ENCODE results near the gene ZBTB20.

ZBTB20 gene

DNA sequence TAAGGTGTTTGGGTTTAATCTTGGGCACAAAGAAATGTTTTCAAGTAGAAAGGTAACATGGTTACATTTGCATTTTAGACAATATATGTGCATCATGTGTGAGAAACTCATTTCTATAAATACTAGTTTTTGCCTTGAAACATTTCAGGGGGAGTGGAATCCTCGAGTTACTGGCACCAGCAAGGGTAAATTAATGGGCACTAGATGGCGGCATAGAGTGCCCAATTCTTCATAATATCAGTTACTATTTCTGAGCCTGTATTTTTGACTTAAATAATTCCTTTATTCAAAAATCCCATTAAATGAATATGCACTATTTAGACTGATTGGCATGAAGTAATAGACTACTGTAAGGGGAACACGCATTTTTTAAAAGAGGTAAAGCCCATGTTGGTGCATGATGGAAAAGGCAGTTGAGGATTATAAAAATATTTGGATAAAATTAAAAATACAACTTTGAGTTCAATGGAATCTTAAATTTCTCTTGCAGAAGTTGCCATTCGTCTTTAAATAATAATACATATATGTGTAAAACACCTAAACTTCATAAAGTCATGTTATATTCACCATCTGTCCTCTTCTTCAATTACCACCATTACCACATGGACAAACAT is 106.3 kb downstream of the ZBTB20 start:
- Mint-ChIP-seq H3K4me1 (ENCODE audit: low read depth) (no peaks in the 10 kb centered on the region), H3K4me3 (no peak overlapping the region), H3K27ac (no peak overlapping the region), H3K9me3 (no peaks in the 10 kb centered on the region), H3K27me3 (ENCODE audit: low read depth) (no peaks in the 10 kb centered on the region), H3K36me3 (ENCODE audit: low read depth) (no peaks in the 10 kb centered on the region)

DNA sequence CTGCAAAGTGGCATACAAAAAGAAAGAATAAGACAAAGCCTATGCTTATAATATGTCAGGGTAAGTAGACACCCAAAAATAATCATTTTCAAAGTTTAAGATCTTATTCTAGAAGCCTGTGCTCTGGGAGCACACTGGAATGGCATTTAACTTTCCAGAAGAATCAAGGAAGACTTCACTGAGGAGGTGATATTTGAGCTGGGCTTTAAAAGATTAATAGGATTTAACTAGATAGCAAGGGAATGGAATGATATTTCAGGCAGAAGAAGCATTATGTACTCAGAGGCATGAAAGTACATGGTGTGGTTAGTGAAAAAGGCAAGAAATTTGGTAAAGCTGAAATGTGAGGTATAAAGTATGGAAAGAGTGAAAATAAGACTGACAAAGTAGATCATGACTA is 106.8 kb downstream of the ZBTB20 start:
- Mint-ChIP-seq H3K4me3 (no peak overlapping the region), H3K4me1 (ENCODE audit: low read depth) (no peaks in the 10 kb centered on the region), H3K36me3 (ENCODE audit: low read depth) (no peaks in the 10 kb centered on the region), H3K27ac (no peak overlapping the region), H3K27me3 (ENCODE audit: low read depth) (no peaks in the 10 kb centered on the region), H3K9me3 (no peaks in the 10 kb centered on the region)

DNA sequence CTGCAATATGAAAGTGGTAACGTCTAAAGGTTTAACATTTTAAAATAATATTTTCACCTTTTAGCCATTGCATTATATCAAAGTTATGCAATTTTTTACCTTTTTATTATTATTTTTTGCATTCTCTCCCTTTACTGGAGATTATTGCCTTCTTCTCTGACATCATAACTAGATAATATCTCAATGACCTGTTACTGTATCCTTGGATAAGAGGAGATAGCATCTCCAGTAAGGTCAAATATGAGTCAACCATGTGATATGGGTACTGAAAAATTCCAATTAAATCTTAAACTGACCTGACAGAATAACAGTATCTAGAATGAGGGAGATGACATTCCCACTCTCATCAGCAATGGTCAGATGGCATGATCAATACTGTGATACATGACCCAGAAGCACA is 108.3 kb downstream of the ZBTB20 start:
- no peak overlapping the region for H3K27ac Mint-ChIP-seq
- no peaks in the 10 kb centered on the region for H3K27me3 Mint-ChIP-seq (ENCODE audit: low read depth)
- H3K4me3 Mint-ChIP-seq, result no peak overlapping the region
- no peaks in the 10 kb centered on the region for H3K36me3 Mint-ChIP-seq (ENCODE audit: low read depth)
- H3K9me3 Mint-ChIP-seq, result peaks cover 3% of the 10 kb centered on the region
- no peaks in the 10 kb centered on the region for H3K4me1 Mint-ChIP-seq (ENCODE audit: low read depth)

DNA sequence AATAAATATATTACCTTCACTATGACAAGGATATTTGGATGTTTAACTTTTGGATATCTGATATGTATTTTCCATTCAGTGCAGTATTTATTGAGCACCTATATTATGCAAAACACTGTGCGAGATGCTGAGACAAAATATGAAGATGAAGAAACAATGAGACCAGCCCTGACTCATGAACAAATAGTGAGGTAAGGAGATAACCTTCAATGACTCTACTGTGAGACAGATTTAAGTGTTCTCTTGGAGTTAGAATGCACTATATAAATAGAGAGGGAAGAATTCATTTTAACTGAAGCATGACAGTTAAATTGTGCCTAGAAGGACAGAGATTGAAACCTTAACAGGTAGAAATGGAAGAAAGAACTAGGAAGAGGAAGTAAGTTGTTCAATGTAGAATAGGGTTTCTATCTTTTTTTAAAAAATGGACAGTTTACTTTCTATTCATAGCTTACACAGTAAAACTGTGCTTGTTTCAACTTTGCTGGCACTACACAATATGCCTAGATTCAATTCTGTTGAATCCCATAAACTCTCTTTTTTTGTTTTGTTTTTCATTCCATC is 124.2 kb downstream of the ZBTB20 start:
- H3K4me3 Mint-ChIP-seq, result no peak overlapping the region
- no peak overlapping the region for H3K27ac Mint-ChIP-seq
- H3K27me3 Mint-ChIP-seq (ENCODE audit: low read depth), result no peaks in the 10 kb centered on the region

DNA sequence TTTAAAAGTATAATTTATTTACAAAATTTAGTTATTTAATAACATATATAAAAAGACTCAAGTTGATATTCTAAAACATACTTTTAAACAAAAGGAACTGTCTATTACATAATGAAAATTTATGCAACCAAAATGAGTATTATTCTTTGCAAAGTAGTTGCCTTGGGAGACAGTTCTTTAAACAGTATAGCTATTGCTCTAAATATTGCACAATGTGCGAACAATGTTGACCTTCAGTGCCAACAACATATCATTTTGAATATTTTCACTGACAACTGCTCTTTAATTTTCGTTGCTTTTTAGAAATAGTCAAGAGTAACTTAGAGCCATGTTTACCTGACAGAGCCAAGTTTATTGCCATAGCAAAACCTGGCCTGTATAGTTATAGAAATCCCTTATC is 124.9 kb downstream of the ZBTB20 start:
- no peaks in the 10 kb centered on the region for H3K36me3 Mint-ChIP-seq (ENCODE audit: low read depth)

More for the DNA sequence above, 124.2 kb downstream of the ZBTB20 start:
- no peaks in the 10 kb centered on the region for H3K4me1 Mint-ChIP-seq (ENCODE audit: low read depth)
- H3K9me3 Mint-ChIP-seq, result no peaks in the 10 kb centered on the region
- no peaks in the 10 kb centered on the region for H3K36me3 Mint-ChIP-seq (ENCODE audit: low read depth)

DNA sequence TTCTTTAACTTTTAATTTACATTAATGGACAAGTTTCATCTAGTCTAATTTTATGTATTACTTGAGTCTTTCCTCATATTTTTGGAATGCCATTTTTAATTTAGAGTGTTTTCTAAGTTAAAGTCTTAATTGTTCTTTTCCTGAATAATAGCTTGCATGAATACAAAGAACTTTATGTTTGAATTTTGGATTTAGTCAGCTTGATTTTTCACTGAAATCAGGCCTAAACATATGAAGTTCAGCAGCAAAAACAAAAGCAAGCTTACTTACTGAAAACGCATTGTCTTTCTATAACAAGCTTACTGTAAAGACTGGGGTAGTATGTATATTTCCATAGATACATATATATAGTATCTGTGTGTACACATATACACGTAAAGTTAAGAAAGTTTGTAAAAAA is 126.0 kb downstream of the ZBTB20 start:
- H3K27ac Mint-ChIP-seq, result no peak overlapping the region
- H3K9me3 Mint-ChIP-seq, result peaks cover 8% of the 10 kb centered on the region
- H3K4me3 Mint-ChIP-seq, result no peak overlapping the region
- H3K36me3 Mint-ChIP-seq (ENCODE audit: low read depth), result no peaks in the 10 kb centered on the region
- no peaks in the 10 kb centered on the region for H3K27me3 Mint-ChIP-seq (ENCODE audit: low read depth)
- H3K4me1 Mint-ChIP-seq (ENCODE audit: low read depth), result no peaks in the 10 kb centered on the region

More for the DNA sequence above, 124.9 kb downstream of the ZBTB20 start:
- Mint-ChIP-seq H3K27ac (no peak overlapping the region), H3K9me3 (no peaks in the 10 kb centered on the region), H3K27me3 (ENCODE audit: low read depth) (no peaks in the 10 kb centered on the region), H3K4me3 (no peak overlapping the region), H3K4me1 (ENCODE audit: low read depth) (no peaks in the 10 kb centered on the region)

DNA sequence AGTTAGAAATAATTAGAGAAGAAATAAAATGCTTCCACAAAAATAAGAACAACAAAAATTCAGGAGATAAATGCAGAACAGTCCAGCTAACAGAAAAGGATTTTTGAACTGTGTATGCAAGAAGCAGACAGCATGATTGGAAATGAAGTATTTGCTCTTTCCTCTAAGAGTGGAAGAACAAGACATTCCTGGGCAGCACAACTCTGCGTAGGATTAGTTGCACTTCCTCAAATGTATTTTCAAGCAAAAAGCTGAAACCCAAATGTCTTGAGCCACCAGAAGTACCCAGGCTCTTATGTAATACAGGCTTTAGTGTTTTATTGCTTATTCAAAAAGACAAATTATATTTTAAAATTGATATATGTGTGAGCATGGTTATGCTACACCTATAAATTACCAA is 127.2 kb downstream of the ZBTB20 start:
- H3K36me3 Mint-ChIP-seq (ENCODE audit: low read depth), result no peaks in the 10 kb centered on the region
- no peaks in the 10 kb centered on the region for H3K27me3 Mint-ChIP-seq (ENCODE audit: low read depth)
- no peaks in the 10 kb centered on the region for H3K4me1 Mint-ChIP-seq (ENCODE audit: low read depth)
- peaks cover 11% of the 10 kb centered on the region for H3K9me3 Mint-ChIP-seq
- no peak overlapping the region for H3K27ac Mint-ChIP-seq
- no peak overlapping the region for H3K4me3 Mint-ChIP-seq

DNA sequence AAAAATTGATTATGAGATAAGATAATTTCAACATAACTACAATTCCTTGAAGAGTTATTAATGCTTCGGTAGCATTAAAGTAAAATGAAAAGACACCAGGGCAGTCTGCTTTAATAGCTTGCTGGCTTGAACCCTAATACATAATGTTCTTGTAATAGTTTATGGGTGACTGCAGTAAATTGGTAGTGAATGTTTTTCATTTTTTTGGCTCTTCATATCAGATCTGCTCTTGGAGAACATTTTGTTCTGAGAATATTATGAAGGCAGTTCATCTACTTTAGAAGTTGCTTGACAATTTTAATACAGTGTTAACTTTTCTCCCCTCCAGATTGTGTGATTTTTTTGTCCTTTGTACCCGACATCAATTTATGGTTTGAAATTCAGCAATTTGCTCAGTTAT is 128.4 kb downstream of the ZBTB20 start:
- no peaks in the 10 kb centered on the region for H3K36me3 Mint-ChIP-seq (ENCODE audit: low read depth)
- H3K9me3 Mint-ChIP-seq, result peaks cover 11% of the 10 kb centered on the region
- no peaks in the 10 kb centered on the region for H3K4me1 Mint-ChIP-seq (ENCODE audit: low read depth)
- H3K27me3 Mint-ChIP-seq (ENCODE audit: low read depth), result no peaks in the 10 kb centered on the region
- H3K27ac Mint-ChIP-seq, result no peak overlapping the region
- no peak overlapping the region for H3K4me3 Mint-ChIP-seq

DNA sequence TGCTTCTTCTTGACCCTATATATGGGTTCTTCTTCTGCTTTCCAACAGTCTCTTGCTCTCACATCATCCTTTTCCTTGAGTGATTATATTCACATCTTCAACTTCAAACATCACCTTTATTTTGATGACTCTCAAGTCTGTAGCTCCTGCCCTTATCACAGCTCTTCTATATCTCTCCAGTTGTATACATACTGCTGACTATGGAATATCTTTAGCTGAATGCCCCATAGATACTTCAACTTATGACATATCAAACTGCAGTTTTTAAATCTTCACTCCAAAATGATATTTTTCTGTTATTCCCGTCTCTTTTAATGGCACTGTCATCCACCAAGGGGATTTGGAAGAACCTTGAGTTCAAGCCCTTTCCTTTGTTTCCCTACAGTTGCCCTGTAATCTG is 139.1 kb downstream of the ZBTB20 start:
- H3K4me1 Mint-ChIP-seq (ENCODE audit: low read depth), result no peaks in the 10 kb centered on the region
- H3K36me3 Mint-ChIP-seq (ENCODE audit: low read depth), result no peaks in the 10 kb centered on the region
- H3K27me3 Mint-ChIP-seq (ENCODE audit: low read depth), result no peaks in the 10 kb centered on the region
- H3K27ac Mint-ChIP-seq, result no peak overlapping the region
- peaks cover 7% of the 10 kb centered on the region for H3K9me3 Mint-ChIP-seq
- H3K4me3 Mint-ChIP-seq, result no peak overlapping the region

DNA sequence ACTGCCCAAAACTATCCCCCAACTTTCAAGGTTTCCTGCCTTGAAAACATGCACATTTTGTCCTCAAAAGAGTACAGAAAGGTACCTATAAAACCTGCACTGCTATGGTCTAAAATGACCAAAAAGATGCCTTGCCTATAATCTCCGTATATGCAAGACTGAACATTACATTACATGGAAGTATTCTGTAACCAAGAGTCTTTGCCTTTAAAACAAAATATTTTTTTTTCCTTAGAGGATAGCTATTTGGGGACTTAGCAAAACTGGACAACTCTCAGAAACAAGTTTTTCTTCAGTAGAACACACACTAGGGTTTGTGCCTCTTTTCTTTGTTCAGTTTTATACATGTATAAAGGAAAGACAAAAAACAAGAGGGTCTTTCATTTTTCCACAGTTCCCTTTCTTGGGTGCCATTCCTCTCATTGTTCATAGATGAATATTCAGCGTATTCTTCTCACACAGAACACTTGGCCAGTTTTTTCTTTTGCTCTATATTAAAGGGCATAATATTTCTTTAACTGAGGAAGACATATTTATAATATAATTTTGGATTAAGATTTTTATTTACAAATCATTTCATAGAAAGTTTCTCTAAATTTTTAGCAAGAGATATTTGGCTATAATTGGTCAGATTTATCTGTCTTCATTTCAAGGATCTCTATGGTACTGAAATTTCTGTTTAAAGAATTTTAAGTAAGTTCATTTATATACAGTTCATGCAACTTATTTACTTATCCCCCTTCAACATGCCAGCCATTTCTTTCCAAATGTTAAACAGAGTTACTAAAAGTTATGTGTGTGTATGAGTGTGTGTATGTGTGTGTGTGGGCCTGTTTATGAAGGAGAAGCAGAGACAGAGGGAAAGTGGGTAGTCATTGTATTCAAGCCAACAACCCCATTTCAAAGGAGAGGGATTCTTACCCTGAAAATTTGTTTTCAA is 142.6 kb downstream of the ZBTB20 start:
- H3K9me3 Mint-ChIP-seq, result peaks cover 3% of the 10 kb centered on the region
- no peaks in the 10 kb centered on the region for H3K4me1 Mint-ChIP-seq (ENCODE audit: low read depth)
- H3K27ac Mint-ChIP-seq, result no peak overlapping the region
- no peaks in the 10 kb centered on the region for H3K36me3 Mint-ChIP-seq (ENCODE audit: low read depth)
- H3K4me3 Mint-ChIP-seq, result no peak overlapping the region
- H3K27me3 Mint-ChIP-seq (ENCODE audit: low read depth), result no peaks in the 10 kb centered on the region

DNA sequence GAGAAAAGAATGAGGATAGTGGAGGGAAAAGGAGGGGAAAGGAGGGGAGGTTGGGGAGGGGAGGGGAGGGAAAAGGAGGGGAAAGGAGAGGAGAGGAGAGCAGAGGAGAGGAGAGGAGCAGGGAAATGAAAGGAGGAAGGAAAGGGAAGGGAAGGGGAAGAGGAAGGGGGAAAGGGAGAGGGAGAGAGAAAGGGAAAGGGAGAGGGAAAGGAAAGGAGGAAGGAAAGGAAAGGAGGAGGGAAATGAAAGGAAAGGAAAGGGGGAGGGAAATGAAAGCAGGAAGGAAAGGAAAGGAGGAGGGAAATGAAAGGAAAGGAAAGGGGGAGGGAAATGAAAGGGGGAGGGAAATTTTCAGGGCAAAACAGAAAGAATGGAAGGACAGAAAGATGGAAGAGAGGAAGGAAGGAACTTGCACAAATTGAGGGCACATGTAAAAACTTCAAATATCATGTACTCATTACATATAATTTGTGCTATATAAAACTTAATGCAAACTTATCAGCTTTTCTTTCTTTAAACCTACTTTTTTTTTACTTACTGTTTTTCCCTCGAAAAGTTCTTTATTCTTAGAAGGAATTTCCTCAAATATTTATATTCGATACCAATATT is 148.0 kb downstream of the ZBTB20 start:
- H3K36me3 Mint-ChIP-seq (ENCODE audit: low read depth), result no peaks in the 10 kb centered on the region
- no peak overlapping the region for H3K27ac Mint-ChIP-seq
- H3K4me1 Mint-ChIP-seq (ENCODE audit: low read depth), result no peaks in the 10 kb centered on the region
- H3K27me3 Mint-ChIP-seq (ENCODE audit: low read depth), result no peaks in the 10 kb centered on the region
- H3K4me3 Mint-ChIP-seq, result no peak overlapping the region
- H3K9me3 Mint-ChIP-seq, result peaks cover 13% of the 10 kb centered on the region

DNA sequence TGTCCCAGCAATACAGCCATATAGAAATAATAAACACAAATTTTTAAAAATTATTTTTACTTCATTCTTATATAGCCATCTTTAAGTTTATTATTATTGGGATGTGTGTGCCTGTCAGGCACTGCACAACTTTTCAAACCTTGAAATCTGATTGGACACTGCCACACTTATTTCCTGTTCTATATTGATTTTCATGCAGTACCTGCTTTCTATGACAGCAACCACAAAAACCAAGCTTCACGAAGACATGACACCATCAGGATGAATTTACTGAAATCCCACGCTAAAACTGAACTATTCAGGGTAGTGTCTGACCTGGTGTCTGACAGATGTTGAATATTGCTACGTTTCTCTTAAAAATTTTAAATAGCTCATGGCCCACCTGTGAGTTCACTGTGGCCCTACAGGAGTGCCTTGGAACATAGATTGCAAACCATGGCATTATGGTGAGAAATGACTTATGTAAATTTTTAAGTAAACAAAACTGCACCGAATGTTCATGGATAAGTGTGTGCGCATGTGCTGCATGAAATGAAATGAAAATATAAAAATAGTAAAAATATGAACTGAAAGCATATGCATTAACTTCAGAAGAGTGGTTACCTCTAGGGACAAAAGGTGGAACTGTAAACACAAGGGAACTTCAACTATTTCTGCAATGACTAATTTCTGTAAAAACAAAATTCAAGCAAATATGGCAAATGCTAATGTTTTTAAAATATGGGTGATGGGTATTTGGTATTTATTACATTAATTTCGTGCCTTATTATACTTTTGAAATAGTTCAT is 152.3 kb downstream of the ZBTB20 start:
- no peak overlapping the region for H3K4me3 Mint-ChIP-seq
- peaks cover 22% of the 10 kb centered on the region for H3K9me3 Mint-ChIP-seq
- no peaks in the 10 kb centered on the region for H3K27me3 Mint-ChIP-seq (ENCODE audit: low read depth)
- H3K27ac Mint-ChIP-seq, result no peak overlapping the region
- H3K4me1 Mint-ChIP-seq (ENCODE audit: low read depth), result no peaks in the 10 kb centered on the region
- no peaks in the 10 kb centered on the region for H3K36me3 Mint-ChIP-seq (ENCODE audit: low read depth)

DNA sequence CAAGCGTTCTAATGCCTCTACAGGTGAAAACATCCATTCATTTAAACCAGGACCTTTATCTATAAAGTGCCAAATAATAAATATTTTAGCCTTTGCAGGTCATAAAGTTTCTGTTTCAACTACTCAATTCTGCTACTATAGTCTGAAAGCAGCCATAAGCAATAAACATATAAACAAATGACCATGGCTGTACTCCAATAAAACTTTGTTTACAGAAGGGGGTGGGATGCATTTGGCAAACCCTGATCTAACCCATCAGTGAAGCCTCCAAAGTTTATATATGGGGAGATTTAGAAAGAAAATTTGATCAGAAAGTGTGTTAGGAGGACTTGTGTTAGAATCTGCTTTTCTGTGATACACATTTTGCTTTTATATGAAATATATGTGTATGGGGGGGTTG is 161.3 kb downstream of the ZBTB20 start:
- Mint-ChIP-seq H3K27ac (no peak overlapping the region), H3K4me1 (ENCODE audit: low read depth) (no peaks in the 10 kb centered on the region), H3K27me3 (ENCODE audit: low read depth) (no peaks in the 10 kb centered on the region), H3K4me3 (no peak overlapping the region), H3K9me3 (peaks cover 6% of the 10 kb centered on the region), H3K36me3 (ENCODE audit: low read depth) (no peaks in the 10 kb centered on the region)

DNA sequence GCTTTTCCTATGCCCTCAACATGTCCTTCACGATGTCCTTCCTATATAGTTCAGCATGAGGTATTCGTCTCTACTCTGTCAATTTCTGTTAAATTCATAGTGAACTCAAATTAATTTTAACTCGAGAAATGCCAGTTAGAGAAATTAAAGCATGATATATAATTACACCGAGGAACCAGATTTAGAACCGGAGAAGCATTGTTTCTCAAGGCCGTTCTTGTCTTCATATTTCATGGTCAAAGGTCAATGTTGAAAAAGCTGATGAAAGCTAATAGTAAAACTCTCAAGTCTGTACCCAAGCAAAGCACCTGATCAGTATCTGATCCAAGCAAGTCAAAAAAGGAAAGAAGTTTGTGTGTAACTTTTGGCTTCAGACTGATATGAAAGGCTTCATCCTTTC is 163.8 kb downstream of the ZBTB20 start:
- Mint-ChIP-seq H3K9me3 (no peaks in the 10 kb centered on the region), H3K27ac (no peak overlapping the region), H3K4me1 (ENCODE audit: low read depth) (no peaks in the 10 kb centered on the region), H3K36me3 (ENCODE audit: low read depth) (no peaks in the 10 kb centered on the region), H3K4me3 (no peak overlapping the region), H3K27me3 (ENCODE audit: low read depth) (no peaks in the 10 kb centered on the region)
